ENCODE measurements around the gene FBN1.

FBN1 gene

GRCh38 chr15:48566668-48567067 lies 78.8 kb downstream of the FBN1 start:
- Mint-ChIP-seq H3K4me3 (no peak overlapping the region), H3K9me3 (ENCODE audit: low read depth) (no peaks in the 10 kb centered on the region), H3K4me1 (ENCODE audit: low read depth) (no peaks in the 10 kb centered on the region), H3K27ac (no peak overlapping the region), H3K36me3 (no peaks in the 10 kb centered on the region), H3K27me3 (no peaks in the 10 kb centered on the region)

- Mint-ChIP-seq H3K36me3 (no peaks in the 10 kb centered on the region), H3K4me1 (ENCODE audit: low read depth) (no peaks in the 10 kb centered on the region), H3K4me3 (no peak overlapping the region), H3K9me3 (ENCODE audit: low read depth) (no peaks in the 10 kb centered on the region), H3K27ac (no peak overlapping the region), H3K27me3 (no peaks in the 10 kb centered on the region)
These were observed 79.7 kb downstream of the FBN1 start for GRCh38 chr15:48565560-48566482.

GRCh38 chr15:48564690-48565089 lies 80.8 kb downstream of the FBN1 start:
- Mint-ChIP-seq H3K4me1 (ENCODE audit: low read depth) (no peaks in the 10 kb centered on the region), H3K9me3 (ENCODE audit: low read depth) (no peaks in the 10 kb centered on the region), H3K4me3 (no peak overlapping the region), H3K27me3 (no peaks in the 10 kb centered on the region), H3K27ac (no peak overlapping the region), H3K36me3 (no peaks in the 10 kb centered on the region)

- H3K27ac Mint-ChIP-seq, result no peak overlapping the region
- H3K27me3 Mint-ChIP-seq, result no peaks in the 10 kb centered on the region
- H3K4me1 Mint-ChIP-seq (ENCODE audit: low read depth), result no peaks in the 10 kb centered on the region
- no peaks in the 10 kb centered on the region for H3K9me3 Mint-ChIP-seq (ENCODE audit: low read depth)
- no peaks in the 10 kb centered on the region for H3K36me3 Mint-ChIP-seq
- H3K4me3 Mint-ChIP-seq, result no peak overlapping the region
These were observed 81.6 kb downstream of the FBN1 start for GRCh38 chr15:48563934-48564333.

GRCh38 chr15:48560321-48561051 lies 85.0 kb downstream of the FBN1 start:
- H3K36me3 Mint-ChIP-seq, result no peaks in the 10 kb centered on the region
- no peaks in the 10 kb centered on the region for H3K4me1 Mint-ChIP-seq (ENCODE audit: low read depth)
- H3K27me3 Mint-ChIP-seq, result peaks cover 1% of the 10 kb centered on the region
- no peak overlapping the region for H3K4me3 Mint-ChIP-seq
- no peaks in the 10 kb centered on the region for H3K9me3 Mint-ChIP-seq (ENCODE audit: low read depth)
- H3K27ac Mint-ChIP-seq, result no peak overlapping the region

GRCh38 chr15:48559285-48559684 lies 86.2 kb downstream of the FBN1 start:
- Mint-ChIP-seq H3K27me3 (peaks cover 1% of the 10 kb centered on the region), H3K9me3 (ENCODE audit: low read depth) (no peaks in the 10 kb centered on the region), H3K4me1 (ENCODE audit: low read depth) (no peaks in the 10 kb centered on the region), H3K4me3 (no peak overlapping the region), H3K36me3 (no peaks in the 10 kb centered on the region), H3K27ac (no peak overlapping the region)

- Mint-ChIP-seq H3K36me3 (no peaks in the 10 kb centered on the region), H3K4me3 (no peak overlapping the region), H3K27ac (no peak overlapping the region), H3K9me3 (ENCODE audit: low read depth) (no peaks in the 10 kb centered on the region), H3K4me1 (ENCODE audit: low read depth) (no peaks in the 10 kb centered on the region), H3K27me3 (peaks cover 3% of the 10 kb centered on the region)
These were observed 87.3 kb downstream of the FBN1 start for GRCh38 chr15:48558226-48558625.

GRCh38 chr15:48557335-48557734 lies 88.2 kb downstream of the FBN1 start:
- H3K4me3 Mint-ChIP-seq, result no peak overlapping the region

GRCh38 chr15:48556159-48556897 lies 89.2 kb downstream of the FBN1 start:
- Mint-ChIP-seq H3K27ac (no peak overlapping the region), H3K4me1 (ENCODE audit: low read depth) (no peaks in the 10 kb centered on the region), H3K27me3 (peaks cover 3% of the 10 kb centered on the region), H3K4me3 (no peak overlapping the region), H3K9me3 (ENCODE audit: low read depth) (no peaks in the 10 kb centered on the region), H3K36me3 (no peaks in the 10 kb centered on the region)

More at GRCh38 chr15:48557335-48557734, 88.2 kb downstream of the FBN1 start:
- Mint-ChIP-seq H3K27me3 (peaks cover 3% of the 10 kb centered on the region), H3K27ac (no peak overlapping the region), H3K36me3 (no peaks in the 10 kb centered on the region), H3K9me3 (ENCODE audit: low read depth) (no peaks in the 10 kb centered on the region), H3K4me1 (ENCODE audit: low read depth) (no peaks in the 10 kb centered on the region)

GRCh38 chr15:48555241-48555881 lies 90.1 kb downstream of the FBN1 start:
- H3K36me3 Mint-ChIP-seq, result no peaks in the 10 kb centered on the region
- H3K9me3 Mint-ChIP-seq (ENCODE audit: low read depth), result no peaks in the 10 kb centered on the region
- no peak overlapping the region for H3K4me3 Mint-ChIP-seq
- no peaks in the 10 kb centered on the region for H3K4me1 Mint-ChIP-seq (ENCODE audit: low read depth)
- peaks cover 3% of the 10 kb centered on the region for H3K27me3 Mint-ChIP-seq
- H3K27ac Mint-ChIP-seq, result no peak overlapping the region

GRCh38 chr15:48554112-48554511 lies 91.4 kb downstream of the FBN1 start:
- no peak overlapping the region for H3K4me3 Mint-ChIP-seq
- no peaks in the 10 kb centered on the region for H3K9me3 Mint-ChIP-seq (ENCODE audit: low read depth)
- H3K27me3 Mint-ChIP-seq, result peaks cover 3% of the 10 kb centered on the region
- no peak overlapping the region for H3K27ac Mint-ChIP-seq
- no peaks in the 10 kb centered on the region for H3K4me1 Mint-ChIP-seq (ENCODE audit: low read depth)
- H3K36me3 Mint-ChIP-seq, result no peaks in the 10 kb centered on the region

- Mint-ChIP-seq H3K27ac (no peak overlapping the region), H3K9me3 (ENCODE audit: low read depth) (no peaks in the 10 kb centered on the region), H3K36me3 (no peaks in the 10 kb centered on the region), H3K27me3 (peaks cover 3% of the 10 kb centered on the region), H3K4me3 (no peak overlapping the region), H3K4me1 (ENCODE audit: low read depth) (no peaks in the 10 kb centered on the region)
These were observed 92.0 kb downstream of the FBN1 start for GRCh38 chr15:48553559-48553958.

GRCh38 chr15:48550822-48551525 lies 94.5 kb downstream of the FBN1 start:
- Mint-ChIP-seq H3K27me3 (peaks cover 2% of the 10 kb centered on the region), H3K27ac (no peak overlapping the region), H3K4me1 (ENCODE audit: low read depth) (no peaks in the 10 kb centered on the region), H3K4me3 (no peak overlapping the region), H3K36me3 (no peaks in the 10 kb centered on the region), H3K9me3 (ENCODE audit: low read depth) (no peaks in the 10 kb centered on the region)

- H3K27me3 Mint-ChIP-seq, result no peaks in the 10 kb centered on the region
These were observed 97.1 kb downstream of the FBN1 start for GRCh38 chr15:48548455-48548854.

More at GRCh38 chr15:48548455-48548854, 97.1 kb downstream of the FBN1 start:
- Mint-ChIP-seq H3K27ac (no peak overlapping the region), H3K36me3 (no peaks in the 10 kb centered on the region), H3K4me3 (no peak overlapping the region), H3K9me3 (ENCODE audit: low read depth) (no peaks in the 10 kb centered on the region), H3K4me1 (ENCODE audit: low read depth) (no peaks in the 10 kb centered on the region)

Data from activated naive CD8-positive, alpha-beta T cell (primary cell).